Common myeloid progenitor, CD34-positive (primary cell): ENCODE measurements around the gene SCLY.

ENCODE experiments used
- CTCF ChIA-PET: fragments of 350-600 bp; sonication (Branson Sonifier 250); formaldehyde crosslinking; loops from one replicate; lab custom pipeline; 2021; ENCODE audit warnings: antibody characterized with exemption; lab: Charles Lee
- POLR2A ChIA-PET: fragments of 350-600 bp; sonication (Branson Sonifier 250); formaldehyde crosslinking; loops from one replicate; lab custom pipeline; 2021; ENCODE audit warnings: antibody characterized with exemption; lab: Charles Lee
- DNase-seq, 3 donors: peaks; one replicate each; pipeline versions ENCODE4 v3.0.0 to v3.0.0-alpha.2; 2013
- H3K27ac ChIP-seq, 2 experiments: 1 replicate in 1 of 2; 2 replicates in 1 of 2; pipeline ENCODE4 v1.7.0; 2013; ENCODE audit warnings: inconsistent platforms in 2 of 2, low read length in 2 of 2, mild to moderate bottlenecking in 2 of 2, low read depth in 1 of 2, moderate library complexity in 1 of 2; ENCODE audit not compliant: severe bottlenecking in 2 of 2, insufficient read depth in 1 of 2, poor library complexity in 1 of 2
- H3K27me3 ChIP-seq, 5 experiments: replicated peaks in 2 of 5; 1 replicate in 3 of 5; 2 replicates in 2 of 5; pipeline versions ENCODE4 v1.6.1 to v1.7.0; 2013; ENCODE audit warnings: low read length in 4 of 5, mild to moderate bottlenecking in 2 of 5, moderate library complexity in 2 of 5, inconsistent platforms in 1 of 5; ENCODE audit not compliant: insufficient read depth in 5 of 5, control insufficient read depth in 4 of 5
- H3K36me3 ChIP-seq, 4 experiments: 1 replicate in 2 of 4; 2 replicates in 2 of 4; pipeline versions ENCODE4 v1.6.1 to v1.7.0; 2013; ENCODE audit warnings: low read length in 3 of 4, control low read depth in 1 of 4, mild to moderate bottlenecking in 1 of 4; ENCODE audit not compliant: control insufficient read depth in 4 of 4, insufficient read depth in 4 of 4
- H3K4me1 ChIP-seq, 4 experiments: 1 replicate in 3 of 4; 2 replicates in 1 of 4; pipeline versions ENCODE4 v1.6.1 to v1.7.1; 2013; ENCODE audit warnings: low read length in 3 of 4, mild to moderate bottlenecking in 3 of 4, control low read depth in 1 of 4, inconsistent platforms in 1 of 4, moderate library complexity in 1 of 4; ENCODE audit not compliant: control insufficient read depth in 4 of 4, insufficient read depth in 4 of 4; ENCODE audit errors: control extremely low read depth in 1 of 4
- H3K4me3 ChIP-seq, 7 experiments: 1 replicate in 4 of 7; 2 replicates in 3 of 7; pipeline versions ENCODE4 v1.5.1 to v1.7.0; 2013; ENCODE audit warnings: mild to moderate bottlenecking in 7 of 7, low read length in 6 of 7, moderate library complexity in 6 of 7, inconsistent platforms in 2 of 7, low read depth in 2 of 7, control low read depth in 1 of 7; ENCODE audit not compliant: insufficient read depth in 4 of 7, control insufficient read depth in 1 of 7; ENCODE audit errors: extremely low read depth in 1 of 7
- H3K9me3 ChIP-seq, 5 experiments: 1 replicate in 4 of 5; 2 replicates in 1 of 5; pipeline versions ENCODE4 v1.6.1 to v1.7.1; 2013; ENCODE audit warnings: low read length in 4 of 5, mild to moderate bottlenecking in 2 of 5, inconsistent platforms in 1 of 5, low read depth in 1 of 5, moderate library complexity in 1 of 5; ENCODE audit not compliant: control insufficient read depth in 4 of 5, insufficient read depth in 2 of 5; ENCODE audit errors: control extremely low read depth in 1 of 5
- WGBS: methylation state at CpG from one replicate; pipeline ENCODE4 v1.1.5; 2013; ENCODE audit not compliant: insufficient coverage; 5-methylcytosine and 5-hydroxymethylcytosine counted together

SCLY gene

DNA sequence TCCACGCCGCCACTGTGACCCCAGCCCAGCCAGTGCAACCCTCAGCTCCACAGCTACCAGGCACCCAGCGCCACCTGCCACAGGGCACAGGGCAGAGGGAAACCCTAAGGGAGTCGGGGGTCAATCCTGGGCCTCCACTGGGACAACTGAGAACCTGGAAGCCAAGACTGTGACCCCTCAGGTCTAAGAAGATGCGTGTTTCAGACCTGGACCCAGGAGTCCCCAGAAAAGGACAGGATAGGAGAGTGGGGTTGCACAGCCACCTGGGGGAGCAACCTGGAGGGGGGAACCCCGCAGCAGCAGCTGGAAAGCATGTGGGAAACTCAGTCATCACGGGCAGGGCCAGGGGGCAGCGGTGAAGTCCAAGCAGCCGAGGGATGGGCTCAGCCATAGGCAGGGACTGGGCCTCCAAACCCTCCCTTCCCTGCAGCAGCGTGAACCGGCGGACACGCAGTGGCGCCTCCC, 43.5 kb downstream of the SCLY start:
- H3K27ac ChIP-seq, result no peak overlapping the region
- no peaks in the 10 kb centered on the region for H3K36me3 ChIP-seq
- H3K9me3 ChIP-seq, result no peaks in the 10 kb centered on the region
- ChIA-PET CTCF (no interaction called here), POLR2A (no interaction called here)
- no peaks in the 10 kb centered on the region for H3K27me3 ChIP-seq
- 97% methylated on average over 13 of the region's 14 CpGs for WGBS
- H3K4me3 ChIP-seq, result no peak overlapping the region
- peaks cover 0 to 34% (median 18%) of the 10 kb centered on the region in 4 experiments for H3K4me1 ChIP-seq
- no peak for DNase-seq

DNA sequence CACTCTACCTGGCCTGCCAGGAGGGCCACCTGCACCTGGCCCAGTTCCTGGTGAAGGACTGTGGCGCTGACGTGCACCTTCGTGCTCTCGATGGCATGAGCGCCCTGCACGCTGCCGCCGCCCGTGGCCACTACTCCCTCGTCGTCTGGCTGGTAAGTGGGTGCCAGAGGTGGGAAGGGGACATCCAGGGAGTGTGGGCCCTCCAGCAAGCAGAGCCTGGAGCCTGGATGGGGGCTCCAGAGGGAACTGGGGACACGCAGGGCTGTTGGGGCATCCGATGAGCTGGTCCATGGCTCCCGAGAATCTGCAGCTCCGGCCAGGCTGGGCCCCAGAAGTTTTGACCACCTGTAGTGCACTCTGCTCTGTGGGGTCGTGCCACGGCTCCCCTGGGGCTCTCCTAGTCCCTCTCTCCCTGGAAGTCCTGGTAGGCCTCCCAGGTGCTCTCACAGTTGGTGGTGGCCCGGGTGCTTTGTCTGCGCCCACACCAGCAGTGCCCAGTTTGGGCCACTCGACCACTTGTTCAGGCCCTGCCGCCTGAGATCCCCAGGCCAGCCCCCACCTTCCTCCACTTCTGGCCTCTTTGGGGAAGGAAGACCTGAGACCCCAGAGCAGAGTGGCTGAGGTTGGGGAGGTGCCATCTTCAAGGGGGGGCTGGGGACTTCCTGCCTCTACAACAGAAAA, 44.0 kb downstream of the SCLY start:
- H3K4me3 ChIP-seq, result no peak overlapping the region
- H3K4me1 ChIP-seq, result peaks cover 0 to 32% (median 15%) of the 10 kb centered on the region in 4 experiments
- WGBS, result 100% methylated on average over 18 of the region's 21 CpGs
- POLR2A ChIA-PET, result no interaction called here
- DNase-seq, result no peak
- no peaks in the 10 kb centered on the region for H3K36me3 ChIP-seq
- CTCF ChIA-PET, result no interaction called here
- no peaks in the 10 kb centered on the region for H3K9me3 ChIP-seq
- no peaks in the 10 kb centered on the region for H3K27me3 ChIP-seq
- no peak overlapping the region for H3K27ac ChIP-seq

DNA sequence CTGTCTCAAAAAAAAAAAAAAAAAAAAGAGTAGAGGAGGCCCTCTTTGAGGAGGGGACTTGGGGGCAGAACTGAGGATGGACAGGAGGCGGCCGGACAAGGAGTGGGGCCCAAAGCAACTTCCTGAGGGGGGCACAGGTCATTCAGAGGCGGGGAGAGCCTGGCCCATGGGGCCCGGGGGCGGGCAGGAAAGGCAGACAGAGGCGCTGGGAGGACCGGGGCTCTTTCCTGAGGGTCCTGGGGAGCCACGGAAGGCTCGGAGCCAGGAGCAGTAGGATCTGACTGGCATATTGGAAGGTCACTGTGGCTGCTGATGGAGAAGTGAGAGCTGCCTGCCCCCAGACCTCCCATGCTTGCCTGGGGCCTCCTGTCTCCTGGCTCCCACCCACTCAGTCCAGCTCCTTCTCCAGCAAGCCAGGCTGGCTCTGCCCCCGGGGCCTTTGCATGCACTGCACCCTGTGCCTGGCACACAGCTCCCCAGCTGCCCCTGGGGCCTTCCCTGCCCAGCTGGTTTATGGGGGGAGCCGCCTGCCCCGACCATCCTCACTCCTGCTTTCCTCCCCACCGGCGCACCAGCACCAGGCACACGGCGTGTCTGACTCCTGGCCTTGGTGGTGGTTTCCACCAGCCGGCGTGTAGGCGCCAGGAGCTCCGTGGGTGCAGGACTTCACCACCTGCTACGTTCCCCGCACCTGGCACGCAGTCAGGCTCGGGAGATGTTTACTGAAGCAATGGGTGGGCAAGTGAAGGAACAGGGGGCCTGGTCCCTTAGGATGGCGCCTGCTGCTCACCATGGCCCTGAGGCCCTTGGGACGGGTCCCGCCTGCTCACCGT, 44.9 kb downstream of the SCLY start:
- DNase-seq, result no peak
- WGBS, result 95% methylated on average over 21 of the region's 28 CpGs

DNA sequence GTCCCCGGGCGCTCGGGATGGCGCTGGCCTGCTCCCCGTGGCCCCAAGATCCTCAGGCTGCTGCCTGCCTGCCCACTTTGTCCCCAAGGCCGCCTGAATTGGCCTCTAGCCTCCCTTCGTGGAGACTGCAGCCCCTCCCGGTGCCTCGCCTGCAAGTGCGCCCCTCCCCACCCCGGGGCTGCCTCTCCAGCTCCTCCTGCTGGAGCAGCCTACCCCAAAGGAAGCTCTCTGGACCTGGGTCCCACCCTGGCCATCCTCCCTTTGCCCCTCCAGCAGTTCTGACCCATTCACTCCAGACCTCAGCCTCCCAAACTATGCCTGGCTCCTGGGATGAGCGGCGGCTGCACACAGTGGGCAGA, 45.5 kb downstream of the SCLY start:
- DNase-seq, result no peak
- H3K27me3 ChIP-seq, result no peaks in the 10 kb centered on the region
- 92% methylated on average over 12 of the region's 13 CpGs for WGBS
- no peaks in the 10 kb centered on the region for H3K9me3 ChIP-seq
- no peak overlapping the region for H3K27ac ChIP-seq
- ChIA-PET CTCF (interaction anchor here (1.2 kb wide), 1 partner anchor 25 kb away, joined by 3 read pairs; no protein-coding TSS in a partner anchor), POLR2A (no interaction called here)
- no peak overlapping the region for H3K4me3 ChIP-seq
- no peaks in the 10 kb centered on the region for H3K36me3 ChIP-seq
- peaks cover 0 to 32% (median 15%) of the 10 kb centered on the region in 4 experiments for H3K4me1 ChIP-seq

More for the DNA sequence above, 44.9 kb downstream of the SCLY start:
- no peaks in the 10 kb centered on the region for H3K9me3 ChIP-seq
- no peaks in the 10 kb centered on the region for H3K27me3 ChIP-seq
- H3K4me1 ChIP-seq, result peaks cover 0 to 32% (median 15%) of the 10 kb centered on the region in 4 experiments
- CTCF ChIA-PET, result no interaction called here
- H3K4me3 ChIP-seq, result no peak overlapping the region
- no peaks in the 10 kb centered on the region for H3K36me3 ChIP-seq
- POLR2A ChIA-PET, result no interaction called here
- no peak overlapping the region for H3K27ac ChIP-seq

DNA sequence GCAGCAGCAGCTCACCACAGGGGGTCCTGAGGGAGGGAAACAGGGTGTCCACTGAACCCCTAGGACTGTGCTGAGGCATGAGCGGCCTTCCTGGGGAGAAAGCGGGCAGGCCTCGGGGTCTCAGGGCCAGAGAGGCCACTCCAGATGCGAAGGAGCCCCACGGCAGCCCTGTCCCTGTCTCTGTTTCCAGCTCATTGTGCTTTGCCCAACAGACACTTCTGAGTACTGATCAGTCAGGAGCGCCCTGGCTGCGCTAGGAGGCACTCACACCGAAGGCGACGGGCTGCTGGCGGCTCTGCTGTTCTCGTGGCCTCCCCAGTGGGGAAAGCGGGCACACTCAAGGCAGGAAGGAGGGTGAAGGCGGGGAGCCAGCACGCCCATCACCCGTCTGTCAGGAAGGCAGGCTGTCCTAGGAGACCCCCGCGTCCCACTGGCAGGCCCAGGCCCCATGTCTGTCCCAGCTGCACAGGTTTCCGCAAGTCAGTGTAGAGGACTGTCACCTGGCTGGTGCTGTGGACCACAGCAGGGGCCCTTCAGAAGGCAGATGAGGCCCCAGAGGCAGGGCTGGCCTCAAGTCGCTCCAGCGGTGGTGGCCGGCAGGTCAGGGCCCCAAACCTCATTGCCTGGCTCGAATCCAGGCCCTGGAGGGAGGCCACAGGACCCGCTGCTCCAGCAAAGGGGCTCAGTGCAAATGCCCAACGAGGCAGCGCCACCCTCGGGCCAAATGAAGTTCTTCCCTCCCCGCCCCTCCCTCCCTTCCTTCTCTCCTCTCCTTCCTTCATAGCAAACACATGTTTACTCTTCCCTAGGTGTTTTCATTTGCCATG, 46.1 kb downstream of the SCLY start:
- H3K36me3 ChIP-seq, result no peaks in the 10 kb centered on the region
- DNase-seq, result peak in 2 of 3 donors; percentile 25 to 28
- H3K27me3 ChIP-seq, result no peaks in the 10 kb centered on the region
- CTCF ChIA-PET, result interaction anchor here (1.2 kb wide), 1 partner anchor 25 kb away, joined by 3 read pairs; no protein-coding TSS in a partner anchor
- H3K4me1 ChIP-seq, result peaks cover 0 to 32% (median 15%) of the 10 kb centered on the region in 4 experiments
- POLR2A ChIA-PET, result no interaction called here
- no peak overlapping the region for H3K4me3 ChIP-seq
- no peak overlapping the region for H3K27ac ChIP-seq
- 83% methylated on average over 24 of the region's 28 CpGs for WGBS
- H3K9me3 ChIP-seq, result no peaks in the 10 kb centered on the region

DNA sequence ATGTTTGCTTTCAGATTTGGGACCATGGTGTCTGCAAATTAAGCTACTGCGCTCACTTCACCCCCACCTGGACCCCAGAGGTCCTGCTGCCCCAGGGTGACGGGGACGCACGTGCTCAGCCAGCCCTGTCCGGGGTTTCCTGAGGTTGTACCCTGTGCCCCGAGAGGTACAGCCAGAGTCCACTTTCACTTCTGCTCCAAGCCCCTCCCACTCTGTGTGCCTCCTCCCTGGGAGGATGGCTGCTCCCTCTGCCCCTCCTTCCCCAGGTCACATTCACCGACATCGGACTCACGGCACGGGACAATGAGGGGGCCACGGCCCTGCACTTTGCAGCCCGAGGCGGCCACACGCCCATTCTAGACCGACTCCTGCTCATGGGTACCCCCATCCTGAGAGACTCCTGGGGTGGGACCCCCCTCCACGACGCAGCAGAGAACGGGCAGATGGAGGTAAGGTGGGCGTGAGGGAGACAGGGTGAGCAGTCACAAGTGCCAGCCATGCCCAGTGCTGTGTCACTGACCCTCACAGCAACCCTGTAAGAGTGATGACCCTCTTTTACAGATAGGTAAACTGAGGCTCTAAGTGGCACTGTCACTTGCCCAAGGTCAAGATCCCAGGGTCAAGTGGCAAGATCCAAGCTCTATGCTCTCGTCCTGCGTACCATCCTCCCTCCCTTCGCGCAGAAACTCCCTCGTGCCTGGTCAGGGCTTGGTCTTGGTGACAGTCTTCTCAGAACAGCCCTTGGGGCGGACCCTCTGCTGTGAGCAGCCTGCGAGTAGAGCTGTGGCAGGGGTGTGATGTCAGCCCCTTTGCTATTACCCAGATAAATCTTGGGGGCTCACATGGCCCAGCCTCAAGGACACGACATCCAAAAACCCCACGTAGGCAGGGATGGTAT, 47.0 kb downstream of the SCLY start:
- Histone ChIP-seq H3K4me3 (no peak overlapping the region), H3K36me3 (no peaks in the 10 kb centered on the region), H3K27me3 (no peaks in the 10 kb centered on the region), H3K27ac (no peak overlapping the region), H3K4me1 (peaks cover 0 to 32% (median 15%) of the 10 kb centered on the region in 4 experiments), H3K9me3 (peaks cover 0 to 2% (median 0%) of the 10 kb centered on the region in 5 experiments)
- ChIA-PET CTCF (interaction anchor here (1.2 kb wide), 1 partner anchor 26 kb away, joined by 3 read pairs; no protein-coding TSS in a partner anchor), POLR2A (no interaction called here)
- WGBS, result 85% methylated on average over 23 of the region's 28 CpGs
- peak in 1 of 3 donors; percentile 15 for DNase-seq
